Activated T-cell treated with anti-CD3 and anti-CD28 coated beads, Interleukin-2, amount 50 U/mL, for 72 hours (primary cell): ENCODE results near the gene CDCA4. TPM values are rescaled to one million over a fixed set of nuclear protein-coding genes. Genes with fewer than 3 reads are reported as not detected.
A peak's percentile ranks its signal among the peaks of the same experiment; 100 is the strongest.

Source experiments
- ATAC-seq, 2 donors: fragments of 150-1000 bp; cut with Tn5 transposase; replicated peaks in 1 of 2; 2 replicates each; pipeline ENCODE4 v1.10.0; 2021; ENCODE audit warnings: moderate library complexity in 2 of 2, mild to moderate bottlenecking in 1 of 2
- DNase-seq, 2 donors: peaks; one replicate each; pipeline ENCODE4 v3.0.0; 2021 to 2022; ENCODE audit warnings: mixed read lengths in 1 of 2
- H3K27ac Mint-ChIP-seq: one replicate; pipeline ENCODE4 v1.8.0; 2022; ENCODE audit warnings: mild to moderate bottlenecking, moderate library complexity, mixed read lengths
- H3K27me3 Mint-ChIP-seq: one replicate; pipeline ENCODE4 v1.8.0; 2022; ENCODE audit warnings: low read depth, mixed read lengths
- H3K36me3 Mint-ChIP-seq, 2 donors: one replicate each; pipeline ENCODE4 v1.8.0; 2022; ENCODE audit warnings: mixed read lengths in 2 of 2, mild to moderate bottlenecking in 1 of 2; ENCODE audit not compliant: insufficient read depth in 2 of 2
- H3K4me1 Mint-ChIP-seq: one replicate; pipeline ENCODE4 v1.8.0; 2022; ENCODE audit warnings: low read depth, mixed read lengths
- H3K4me3 Mint-ChIP-seq, 2 donors: one replicate each; pipeline ENCODE4 v1.8.0; 2022; ENCODE audit warnings: mild to moderate bottlenecking in 2 of 2, mixed read lengths in 2 of 2, moderate library complexity in 2 of 2
- H3K9me3 Mint-ChIP-seq, 2 donors: one replicate each; pipeline ENCODE4 v1.8.0; 2022; ENCODE audit warnings: mixed read lengths in 2 of 2
- total RNA-seq, 2 donors: library from RNA; stranded (reverse); gene quantifications; one replicate each; pipeline ENCODE4 v1.2.3, GENCODE V29; 2022

Gene CDCA4
- total RNA-seq, 2 donors from 2014 or later: 56.8 to 57.5 TPM

DNA sequence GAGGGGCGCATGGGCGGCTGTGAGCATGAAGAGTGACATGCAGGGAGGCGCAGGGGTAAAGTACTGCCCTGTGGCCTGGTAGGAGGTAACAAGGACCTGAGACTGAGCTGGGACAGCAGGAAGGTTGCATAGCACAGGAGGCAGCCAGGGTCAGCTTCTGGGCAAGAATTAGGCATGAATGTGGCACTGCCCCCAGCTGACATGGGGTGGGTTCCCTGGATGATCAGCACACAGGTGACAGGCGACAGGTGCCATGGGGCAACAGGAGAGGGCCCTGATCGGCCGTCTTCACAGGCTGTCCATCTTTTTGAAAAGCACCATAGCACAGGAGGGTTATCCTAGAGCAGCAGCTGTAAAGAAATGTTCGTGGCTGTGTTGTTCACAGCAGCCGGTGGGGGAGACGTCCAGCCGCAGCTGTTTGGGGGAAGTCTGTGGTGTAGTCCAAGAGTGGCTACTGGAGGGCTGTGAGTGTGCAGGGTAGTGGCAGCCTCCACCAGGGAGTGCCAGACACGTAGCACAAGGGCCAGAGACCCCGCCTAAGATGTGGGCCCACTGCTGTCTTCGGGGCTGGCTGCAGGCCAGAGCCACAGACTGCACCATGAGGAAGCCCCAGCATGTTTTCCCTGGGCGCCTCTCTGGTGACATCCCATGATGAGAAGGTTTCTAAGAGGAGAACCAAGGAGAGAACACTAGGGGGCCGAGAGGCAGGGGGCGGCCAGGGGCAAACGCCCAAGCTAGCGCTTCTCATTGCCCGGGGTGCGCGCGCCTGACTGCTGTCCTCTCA lies 26.9 kb downstream of the CDCA4 start:
- Mint-ChIP-seq H3K27ac (no peak overlapping the region), H3K27me3 (no peaks in the 10 kb centered on the region), H3K4me1 (no peaks in the 10 kb centered on the region), H3K9me3 (no peaks in the 10 kb centered on the region), H3K36me3 (no peaks in the 10 kb centered on the region), H3K4me3 (no peak overlapping the region)
- ATAC-seq (no peak), DNase-seq (no peak)

DNA sequence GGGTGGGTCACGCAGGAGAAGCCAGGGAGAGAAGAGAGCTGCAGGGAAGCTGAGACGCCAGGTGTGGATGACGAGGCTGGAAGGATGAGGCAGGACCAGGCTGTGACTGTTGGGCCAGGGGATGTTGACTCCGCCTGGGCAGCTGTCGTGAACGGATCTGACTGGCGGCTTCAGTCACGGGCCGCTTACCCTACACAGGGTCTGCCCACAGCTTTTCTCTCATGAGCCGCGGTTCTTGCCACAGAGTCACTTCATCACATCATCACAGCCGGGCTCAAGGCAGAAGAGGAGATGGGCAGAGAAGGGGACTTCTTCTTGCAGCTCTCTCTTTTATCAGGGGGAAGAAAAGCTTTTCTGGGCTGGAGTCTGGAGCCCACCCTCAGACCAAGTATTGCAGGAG lies 27.6 kb downstream of the CDCA4 start:
- Mint-ChIP-seq H3K9me3 (no peaks in the 10 kb centered on the region), H3K36me3 (no peaks in the 10 kb centered on the region), H3K27me3 (no peaks in the 10 kb centered on the region), H3K27ac (no peak overlapping the region), H3K4me3 (no peak overlapping the region), H3K4me1 (no peaks in the 10 kb centered on the region)
- DNase-seq: no peak
- ATAC-seq: no peak

DNA sequence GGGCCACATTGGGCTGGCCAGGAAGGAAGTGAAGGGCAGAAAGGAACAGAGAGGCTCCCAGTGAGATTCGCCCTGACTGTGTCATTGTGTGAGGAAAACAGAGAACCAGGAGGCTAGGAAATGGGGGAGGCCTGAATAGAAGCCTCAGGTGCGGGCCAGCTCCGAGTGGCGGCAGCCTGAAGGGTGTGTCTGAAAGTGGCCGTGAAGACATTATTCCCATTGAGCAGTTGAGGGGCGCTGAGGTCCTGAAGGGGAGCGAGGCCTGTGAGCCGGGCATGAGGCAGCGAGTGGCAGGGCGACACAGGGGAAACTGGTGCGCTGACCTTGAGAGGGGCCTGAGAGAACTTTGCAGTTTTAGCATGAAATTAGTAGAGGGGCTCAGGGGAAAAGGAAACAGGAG lies 28.4 kb downstream of the CDCA4 start:
- H3K36me3 Mint-ChIP-seq: no peaks in the 10 kb centered on the region
- H3K27ac Mint-ChIP-seq: no peak overlapping the region
- H3K4me1 Mint-ChIP-seq: no peaks in the 10 kb centered on the region
- H3K4me3 Mint-ChIP-seq: no peak overlapping the region
- DNase-seq: no peak
- no peaks in the 10 kb centered on the region for H3K27me3 Mint-ChIP-seq
- ATAC-seq: no peak
- H3K9me3 Mint-ChIP-seq: no peaks in the 10 kb centered on the region

DNA sequence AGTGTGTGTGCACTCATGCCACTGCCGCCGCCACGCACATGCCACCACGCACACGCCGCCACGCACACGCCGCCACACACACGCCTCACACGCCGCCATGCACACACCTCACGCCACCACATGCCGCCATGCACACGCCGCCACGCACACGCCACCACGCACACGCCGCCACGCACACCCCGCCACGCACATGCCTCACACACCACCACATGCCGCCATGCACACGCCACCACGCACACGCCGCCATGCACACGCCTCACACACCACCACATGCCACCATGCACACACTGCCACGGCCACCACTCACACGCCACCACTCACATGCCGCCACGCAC lies 29.0 kb downstream of the CDCA4 start:
- H3K27ac Mint-ChIP-seq: no peak overlapping the region
- ATAC-seq (no peak), DNase-seq (no peak)
- H3K27me3 Mint-ChIP-seq: no peaks in the 10 kb centered on the region
- H3K4me1 Mint-ChIP-seq: peaks cover 5% of the 10 kb centered on the region
- H3K9me3 Mint-ChIP-seq: no peaks in the 10 kb centered on the region
- no peaks in the 10 kb centered on the region for H3K36me3 Mint-ChIP-seq
- no peak overlapping the region for H3K4me3 Mint-ChIP-seq

DNA sequence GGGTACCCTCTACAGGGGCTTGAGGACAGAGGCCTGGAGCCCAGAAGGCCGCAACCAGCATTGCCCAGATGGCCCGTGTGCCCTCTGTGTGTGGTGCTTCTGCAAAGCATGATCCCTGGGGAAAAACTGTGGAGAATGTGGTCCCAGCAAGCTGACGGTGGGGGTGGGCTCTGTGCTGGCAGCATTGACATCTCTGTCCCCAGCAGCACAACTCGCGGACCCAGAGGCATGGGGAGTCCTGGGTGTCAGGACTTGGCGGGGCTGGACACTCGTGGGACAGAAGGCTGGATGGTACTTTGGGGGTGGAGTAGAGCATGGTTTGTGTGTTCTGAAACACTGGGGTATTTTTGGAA lies 31.0 kb downstream of the CDCA4 start:
- H3K27me3 Mint-ChIP-seq: no peaks in the 10 kb centered on the region
- peaks cover 12% of the 10 kb centered on the region for H3K4me1 Mint-ChIP-seq
- H3K36me3 Mint-ChIP-seq: no peaks in the 10 kb centered on the region
- no peaks in the 10 kb centered on the region for H3K9me3 Mint-ChIP-seq
- H3K27ac Mint-ChIP-seq: no peak overlapping the region
- DNase-seq (no peak), ATAC-seq (no peak)
- H3K4me3 Mint-ChIP-seq: no peak overlapping the region

DNA sequence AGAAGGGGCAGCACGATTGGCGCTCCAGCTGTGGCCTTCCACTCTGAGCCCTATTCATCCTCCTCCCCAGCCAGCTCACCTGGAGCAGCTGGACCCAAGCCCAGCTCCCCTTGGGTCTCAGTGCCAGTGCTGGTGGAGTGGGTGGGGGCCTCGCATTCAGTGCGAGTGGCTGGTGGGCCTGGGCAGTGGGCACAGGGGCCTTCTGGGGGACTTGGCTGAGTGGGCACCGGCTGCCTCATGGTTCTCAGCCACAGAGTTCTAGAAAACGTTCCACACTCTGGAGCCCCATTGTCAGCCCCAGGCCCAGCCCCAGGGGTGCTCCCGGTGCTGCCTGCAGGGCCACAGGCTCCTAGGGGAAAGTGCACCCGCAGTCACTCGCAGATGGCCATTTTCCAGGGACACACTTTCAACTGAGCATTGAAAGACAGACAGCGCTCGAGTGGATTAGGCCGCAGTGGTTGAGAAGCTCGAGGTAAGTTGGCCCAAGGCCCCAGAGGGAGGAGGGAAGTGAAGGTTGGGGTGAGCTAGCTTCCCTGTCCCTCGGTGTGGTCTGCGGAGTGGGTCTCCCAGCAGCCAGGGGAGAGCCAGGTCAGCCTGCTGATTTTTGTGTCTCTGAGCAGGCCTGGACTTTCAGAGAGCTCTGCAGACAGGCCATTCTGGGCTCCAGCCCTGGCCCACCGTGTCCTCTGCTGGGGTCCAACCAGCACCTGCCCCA lies 31.5 kb downstream of the CDCA4 start:
- Mint-ChIP-seq H3K27ac (no peak overlapping the region), H3K9me3 (no peaks in the 10 kb centered on the region), H3K27me3 (no peaks in the 10 kb centered on the region), H3K4me1 (peaks cover 15% of the 10 kb centered on the region), H3K4me3 (no peak overlapping the region), H3K36me3 (no peaks in the 10 kb centered on the region)
- ATAC-seq (no peak), DNase-seq (no peak)

DNA sequence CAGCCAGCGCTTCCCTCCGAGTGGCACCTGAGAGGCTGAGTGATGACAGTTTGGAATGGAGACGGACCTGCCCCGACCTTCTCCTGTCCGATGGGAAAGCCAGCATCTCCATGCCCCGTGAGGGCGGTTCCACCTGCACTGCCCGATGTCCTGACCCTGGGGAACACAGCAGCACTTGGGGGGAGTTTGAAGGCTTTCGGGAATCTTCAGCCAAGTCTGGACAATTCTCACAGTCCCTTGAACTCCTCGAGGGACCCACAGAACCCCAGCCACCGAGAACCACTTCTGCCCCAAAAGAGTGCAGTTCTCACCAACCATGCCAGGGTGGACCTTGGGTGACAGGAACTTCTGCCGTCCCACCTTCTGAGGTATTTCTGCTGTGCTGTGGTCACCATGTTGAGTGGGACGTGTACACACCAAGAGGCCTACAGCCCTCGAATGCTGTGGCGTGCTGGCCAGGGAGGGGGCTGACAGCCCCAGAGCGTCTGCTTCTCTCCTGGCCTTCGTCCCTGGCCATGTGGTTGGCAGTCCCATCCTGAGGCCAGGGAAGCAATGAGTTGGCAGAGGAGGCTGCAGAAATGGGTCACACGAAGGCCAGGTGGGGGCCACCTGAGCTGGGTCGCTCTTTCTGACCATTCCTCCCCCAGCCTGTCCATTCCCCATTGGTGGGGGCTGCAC lies 34.3 kb downstream of the CDCA4 start:
- H3K27me3 Mint-ChIP-seq: no peaks in the 10 kb centered on the region
- no peaks in the 10 kb centered on the region for H3K9me3 Mint-ChIP-seq
- no peak overlapping the region for H3K27ac Mint-ChIP-seq
- ATAC-seq: no peak
- H3K4me1 Mint-ChIP-seq: peaks cover 16% of the 10 kb centered on the region
- H3K4me3 Mint-ChIP-seq: peak overlapping the region; percentile 75 to 76
- no peak for DNase-seq
- no peaks in the 10 kb centered on the region for H3K36me3 Mint-ChIP-seq

DNA sequence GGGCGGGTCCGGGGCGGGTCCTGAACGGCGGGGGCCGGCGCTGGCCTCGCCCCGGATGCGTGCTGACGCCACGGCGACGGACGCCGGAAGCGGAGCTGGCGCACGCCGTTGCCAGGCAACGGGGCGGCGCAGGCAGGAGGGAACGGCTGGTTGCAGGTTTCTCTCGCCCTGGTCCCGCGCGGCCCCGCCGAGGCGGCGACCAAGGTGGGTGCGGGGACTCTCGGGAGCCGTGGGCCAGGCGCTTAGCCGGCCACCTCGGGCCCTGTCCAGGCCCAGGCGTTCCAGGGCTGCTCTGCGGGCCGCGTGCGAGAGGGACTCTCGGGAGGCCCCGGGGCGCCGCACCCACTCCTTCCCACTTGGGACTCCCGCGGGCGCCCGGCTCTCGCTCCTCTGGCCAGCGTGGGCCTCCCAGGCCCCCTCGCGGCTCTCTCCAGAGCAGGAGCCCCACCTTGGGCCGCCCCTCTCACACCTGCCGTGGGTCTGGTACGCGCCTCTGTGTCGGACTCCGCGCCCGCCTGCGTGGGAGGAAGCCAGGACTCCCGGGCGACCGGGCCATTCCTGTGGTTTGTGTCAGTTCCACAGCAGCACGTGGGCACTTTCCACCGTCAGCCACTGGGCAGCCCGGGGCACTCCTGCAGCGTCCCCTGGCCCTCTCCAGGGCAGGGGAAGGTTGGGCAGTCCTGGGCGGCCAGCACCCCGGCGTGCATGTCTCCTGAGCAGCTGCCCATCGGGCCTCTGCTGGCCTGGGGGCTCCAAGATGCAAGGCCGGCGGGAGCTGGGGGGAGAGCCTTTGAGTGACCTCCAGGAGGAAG lies 35.0 kb downstream of the CDCA4 start, which contains the start of gene CLBA1:
CLBA1 (plus strand) TSS at position 114 of the 812 bp plus-strand sequence; CDS start at position 758, 644 bp downstream.
- ATAC-seq: peak; percentile 97
- no peaks in the 10 kb centered on the region for H3K36me3 Mint-ChIP-seq
- peaks cover 16% of the 10 kb centered on the region for H3K4me1 Mint-ChIP-seq

DNA sequence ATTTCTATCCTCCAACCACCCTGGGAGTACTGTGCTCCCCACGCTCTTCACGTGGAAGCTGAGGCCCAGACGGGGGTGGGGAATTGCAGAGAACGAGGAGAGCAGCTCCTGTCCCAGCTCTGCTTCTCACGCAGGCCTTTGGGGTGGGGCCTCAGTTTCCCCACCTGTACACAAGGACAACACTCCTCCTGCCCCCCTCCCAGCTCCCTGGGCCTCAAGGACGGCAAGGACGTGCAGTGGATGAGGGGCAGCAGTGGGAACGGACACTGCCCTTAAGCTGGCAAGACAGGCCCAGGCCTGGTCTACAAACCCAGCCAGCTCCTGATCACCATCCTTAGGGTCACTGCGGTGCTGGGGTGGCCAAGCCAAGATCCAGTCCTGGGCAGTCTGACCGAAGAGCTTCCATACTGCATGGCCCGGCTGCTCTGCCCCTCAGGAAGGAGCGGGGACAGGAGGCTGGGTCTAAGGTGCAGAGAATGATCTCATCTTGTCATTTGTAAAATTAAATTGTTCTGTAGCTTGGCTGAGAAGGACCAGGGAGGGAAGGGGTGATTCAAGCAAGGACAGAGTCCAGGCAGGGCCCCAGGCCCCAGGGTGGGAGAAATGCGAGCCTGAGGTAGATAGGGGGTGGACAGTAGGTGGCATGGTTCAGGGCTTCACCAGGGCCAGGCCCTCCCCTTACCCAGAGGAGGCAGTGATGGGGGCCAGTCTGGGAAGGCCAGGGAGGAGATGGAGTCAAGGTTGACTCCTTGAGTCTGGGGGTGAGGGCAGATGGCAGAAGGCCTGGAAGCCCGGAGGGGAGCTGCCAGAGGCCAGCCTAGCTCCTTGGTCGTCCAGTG lies 36.6 kb downstream of the CDCA4 start:
- Mint-ChIP-seq H3K27ac (no peak overlapping the region), H3K4me3 (peak overlapping the region; percentile 57 to 74), H3K4me1 (peaks cover 16% of the 10 kb centered on the region), H3K9me3 (no peaks in the 10 kb centered on the region), H3K27me3 (peaks cover under 1% of the 10 kb centered on the region), H3K36me3 (no peaks in the 10 kb centered on the region)
- DNase-seq: no peak
- no peak for ATAC-seq

More for the DNA sequence above, 35.0 kb downstream of the CDCA4 start, which contains the start of gene CLBA1:
- peak; percentile 89 to 91 for DNase-seq
- Mint-ChIP-seq H3K27me3 (no peaks in the 10 kb centered on the region), H3K27ac (no peak within 1 kb of the TSS), H3K4me3 (peak within 1 kb of the TSS; percentile 75 to 76), H3K9me3 (no peaks in the 10 kb centered on the region)

DNA sequence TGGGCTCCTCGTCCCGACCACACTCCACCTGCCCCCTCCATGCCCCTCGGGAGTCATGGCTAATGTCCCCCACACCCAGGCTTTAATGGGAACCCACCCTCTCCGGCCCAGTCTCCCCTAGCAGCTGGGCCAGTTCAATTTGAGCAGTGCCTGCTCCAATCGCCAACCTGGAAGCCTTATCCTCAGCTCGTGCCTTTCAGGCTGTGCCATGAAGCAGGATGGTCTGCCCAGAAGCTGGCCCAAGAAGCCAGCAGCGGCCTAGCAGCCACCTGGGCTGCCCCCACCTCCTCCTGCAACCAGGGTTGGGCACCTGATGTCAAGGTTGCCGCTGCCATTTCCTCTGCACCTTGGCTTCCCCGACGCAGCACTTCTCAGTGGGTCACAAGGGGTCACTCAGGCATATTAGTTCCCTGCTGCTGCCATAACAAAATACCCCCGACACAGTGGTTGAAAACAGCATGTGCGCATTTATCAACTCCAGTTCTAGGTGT lies 37.6 kb downstream of the CDCA4 start:
- no peaks in the 10 kb centered on the region for H3K36me3 Mint-ChIP-seq
- H3K27me3 Mint-ChIP-seq: peaks cover 9% of the 10 kb centered on the region
- H3K27ac Mint-ChIP-seq: no peak overlapping the region
- H3K9me3 Mint-ChIP-seq: no peaks in the 10 kb centered on the region
- H3K4me3 Mint-ChIP-seq: no peak overlapping the region
- H3K4me1 Mint-ChIP-seq: peaks cover 16% of the 10 kb centered on the region
- no peak for ATAC-seq
- no peak for DNase-seq

DNA sequence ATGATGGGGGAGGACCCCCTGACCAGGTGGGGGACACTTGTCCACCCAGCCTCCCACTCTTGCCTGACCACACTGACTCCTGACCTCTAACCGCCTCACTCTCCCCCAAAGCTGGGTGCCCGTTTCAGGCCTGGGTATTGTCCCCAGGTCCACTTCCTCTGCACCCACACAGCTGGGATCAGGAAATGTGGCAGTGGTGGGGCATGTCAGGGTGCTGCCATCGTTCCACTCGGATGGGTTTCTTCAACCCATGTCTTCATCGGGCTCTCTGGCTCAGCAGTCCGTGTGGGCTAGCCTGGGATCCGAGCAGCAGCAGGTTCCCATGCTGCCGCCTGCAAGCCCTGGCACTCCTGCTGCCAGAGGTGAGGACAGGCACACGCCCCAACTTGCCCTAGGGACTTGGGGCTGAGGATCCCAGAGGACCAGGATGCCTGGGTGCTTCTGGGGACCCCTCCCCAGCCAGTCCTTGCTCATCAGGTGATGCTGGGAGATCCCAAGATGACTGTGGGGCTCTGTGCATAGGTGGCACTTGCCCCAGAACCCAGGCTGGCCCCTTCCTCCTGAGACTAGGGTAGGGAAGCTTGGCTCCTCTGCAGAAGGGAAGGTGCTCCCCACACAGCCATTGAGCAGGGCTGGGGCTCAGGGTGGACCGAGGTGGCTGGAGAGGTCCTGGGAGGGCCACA lies 38.2 kb downstream of the CDCA4 start:
- no peak for DNase-seq
- Mint-ChIP-seq H3K9me3 (no peaks in the 10 kb centered on the region), H3K27ac (no peak overlapping the region), H3K4me1 (peaks cover 16% of the 10 kb centered on the region), H3K27me3 (peaks cover 9% of the 10 kb centered on the region), H3K4me3 (no peak overlapping the region), H3K36me3 (no peaks in the 10 kb centered on the region)
- ATAC-seq: no peak
